Neuronal stem cell (in vitro differentiated cells): ENCODE data around the gene ADRA2A.

ENCODE experiments used
- DNase-seq: peaks from one replicate; pipeline ENCODE4 v3.0.0-alpha.2; 2013; ENCODE audit warnings: low spot score
- H2AFZ ChIP-seq: one replicate; pipeline ENCODE4 v1.6.1; 2013; ENCODE audit warnings: mild to moderate bottlenecking, low read length, inconsistent platforms
- H2AK5ac ChIP-seq: 2 replicates; pipeline ENCODE4 v1.6.1; 2013; ENCODE audit warnings: low read depth, mild to moderate bottlenecking, inconsistent platforms, low read length, moderate library complexity, mixed read lengths
- H2BK120ac ChIP-seq: 2 replicates; pipeline ENCODE4 v1.6.1; 2013; ENCODE audit warnings: low read depth, mild to moderate bottlenecking, inconsistent platforms, low read length, moderate library complexity, mixed read lengths
- H2BK12ac ChIP-seq: one replicate; pipeline ENCODE4 v1.6.1; 2013; ENCODE audit warnings: low read length, inconsistent platforms
- H2BK15ac ChIP-seq: 2 replicates; pipeline ENCODE4 v1.6.1; 2013; ENCODE audit warnings: mild to moderate bottlenecking, low read length, inconsistent platforms, mixed read lengths
- H2BK5ac ChIP-seq: one replicate; pipeline ENCODE4 v1.6.1; 2013; ENCODE audit warnings: inconsistent platforms, mild to moderate bottlenecking, low read length, moderate library complexity
- H3K14ac ChIP-seq: one replicate; pipeline ENCODE4 v1.6.1; 2013; ENCODE audit warnings: low read length, inconsistent platforms
- H3K18ac ChIP-seq: 2 replicates; pipeline ENCODE4 v1.6.1; 2013; ENCODE audit warnings: low read length, inconsistent platforms
- H3K23ac ChIP-seq: 2 replicates; pipeline ENCODE4 v1.6.1; 2013; ENCODE audit warnings: low read depth, mild to moderate bottlenecking, mixed read lengths, low read length, inconsistent platforms; ENCODE audit not compliant: poor library complexity
- H3K27ac ChIP-seq: replicated peaks from 3 replicates; pipeline ENCODE4 v1.5.1; 2013; ENCODE audit warnings: low read length, inconsistent platforms
- H3K27me3 ChIP-seq, 3 experiments: 2 replicates each; pipeline ENCODE4 v1.6.1; 2013; ENCODE audit warnings: low read length in 3 of 3, mild to moderate bottlenecking in 2 of 3, inconsistent platforms in 1 of 3, low read depth in 1 of 3, mixed read lengths in 1 of 3, moderate library complexity in 1 of 3; ENCODE audit not compliant: control insufficient read depth in 3 of 3, insufficient read depth in 3 of 3
- H3K36me3 ChIP-seq, 2 donors: replicated peaks in 1 of 2; 2 replicates each; pipeline ENCODE4 v1.6.1; 2013; ENCODE audit warnings: low read length in 2 of 2; ENCODE audit not compliant: control insufficient read depth in 2 of 2, insufficient read depth in 2 of 2
- H3K4ac ChIP-seq: 2 replicates; pipeline ENCODE4 v1.6.1; 2013; ENCODE audit warnings: inconsistent platforms, mild to moderate bottlenecking, low read length, moderate library complexity
- H3K4me1 ChIP-seq, 2 donors: 1 replicate in 1 of 2; 2 replicates in 1 of 2; pipeline ENCODE4 v1.6.1; 2013; ENCODE audit warnings: low read length in 2 of 2, low read depth in 1 of 2; ENCODE audit not compliant: control insufficient read depth in 2 of 2, insufficient read depth in 1 of 2
- H3K4me2 ChIP-seq: one replicate; pipeline ENCODE4 v1.6.1; 2013; ENCODE audit warnings: mild to moderate bottlenecking, low read length, inconsistent platforms; ENCODE audit not compliant: insufficient read depth, poor library complexity, severe bottlenecking
- H3K4me3 ChIP-seq, 2 donors: 2 replicates each; pipeline ENCODE4 v1.5.1; 2013; ENCODE audit warnings: low read length in 2 of 2, mild to moderate bottlenecking in 2 of 2, inconsistent platforms in 1 of 2, moderate library complexity in 1 of 2
- H3K79me1 ChIP-seq: one replicate; pipeline ENCODE4 v1.6.1; 2013; ENCODE audit warnings: low read depth, mild to moderate bottlenecking, inconsistent platforms, low read length, moderate library complexity
- H3K9ac ChIP-seq: one replicate; pipeline ENCODE4 v1.6.1; 2013; ENCODE audit warnings: mild to moderate bottlenecking, low read depth, low read length, inconsistent platforms; ENCODE audit not compliant: poor library complexity
- H3K9me3 ChIP-seq, 2 donors: replicated peaks in 1 of 2; 2 replicates each; pipeline versions ENCODE3 to v1.6.1; 2013; ENCODE audit warnings: low read length in 2 of 2, mild to moderate bottlenecking in 2 of 2, inconsistent platforms in 1 of 2, low read depth in 1 of 2, mixed read lengths in 1 of 2, moderate library complexity in 1 of 2; ENCODE audit not compliant: control insufficient read depth in 2 of 2, insufficient read depth in 1 of 2
- H4K8ac ChIP-seq: one replicate; pipeline ENCODE4 v1.6.1; 2013; ENCODE audit warnings: low read depth, mild to moderate bottlenecking, inconsistent platforms, low read length, moderate library complexity
- H4K91ac ChIP-seq: one replicate; pipeline ENCODE4 v1.6.1; 2013; ENCODE audit warnings: low read length, low read depth, mild to moderate bottlenecking, inconsistent platforms; ENCODE audit not compliant: poor library complexity
- WGBS, 2 donors: extraction: QIAGEN DNeasy Blood & Tissue Kit; methylation state at CpG; one replicate each; pipeline ENCODE4 v1.1.7; 2013; ENCODE audit warnings: missing lambda C conversion rate in 2 of 2, mixed read lengths in 1 of 2; ENCODE audit not compliant: insufficient read length in 2 of 2, insufficient replicate concordance in 1 of 2; ENCODE audit errors: extremely low coverage in 2 of 2; 5-methylcytosine and 5-hydroxymethylcytosine counted together

ADRA2A gene

GRCh38 chr10:111087968-111088505, 11.2 kb downstream of the ADRA2A start:
- Histone ChIP-seq H4K8ac (no peak overlapping the region), H3K23ac (no peak overlapping the region), H3K4me3 (no peak overlapping the region), H3K4ac (no peak overlapping the region), H3K9ac (no peak overlapping the region), H3K27ac (no peak overlapping the region), H2AK5ac (no peak overlapping the region), H3K18ac (no peak overlapping the region), H2AFZ (no peak overlapping the region), H3K27me3 (peaks cover 0 to 16% (median 0%) of the 10 kb centered on the region in 3 experiments), H2BK12ac (no peak overlapping the region), H3K4me1 (no peaks in the 10 kb centered on the region), H3K14ac (no peak overlapping the region), H3K9me3 (no peaks in the 10 kb centered on the region), H4K91ac (no peak overlapping the region), H3K79me1 (no peaks in the 10 kb centered on the region), H2BK5ac (no peak overlapping the region), H3K4me2 (no peak overlapping the region), H2BK120ac (no peak overlapping the region), H2BK15ac (no peak overlapping the region), H3K36me3 (no peaks in the 10 kb centered on the region)
- DNase-seq: no peak
- WGBS, 2 donors: no CpG with 5 or more reads among the region's 4 CpGs

- no peak overlapping the region for H2BK12ac ChIP-seq
- peaks cover 0 to 12% (median 0%) of the 10 kb centered on the region in 3 experiments for H3K27me3 ChIP-seq
- H2BK15ac ChIP-seq: no peak overlapping the region
- no peak overlapping the region for H2BK5ac ChIP-seq
- H3K36me3 ChIP-seq: no peaks in the 10 kb centered on the region
- no peak overlapping the region for H3K14ac ChIP-seq
- no peak overlapping the region for H4K91ac ChIP-seq
- no peak overlapping the region for H3K27ac ChIP-seq
- H3K18ac ChIP-seq: no peak overlapping the region
- H2BK120ac ChIP-seq: no peak overlapping the region
- H3K4me3 ChIP-seq: no peak overlapping the region
- no peak overlapping the region for H3K4ac ChIP-seq
- no peak overlapping the region for H2AK5ac ChIP-seq
- no peak overlapping the region for H3K4me2 ChIP-seq
- DNase-seq: no peak
- H2AFZ ChIP-seq: no peak overlapping the region
- H3K9ac ChIP-seq: no peak overlapping the region
- H4K8ac ChIP-seq: no peak overlapping the region
- H3K23ac ChIP-seq: no peak overlapping the region
- no CpG with 5 or more reads among the region's 3 CpGs for WGBS, 2 donors
- H3K4me1 ChIP-seq: no peaks in the 10 kb centered on the region
- H3K9me3 ChIP-seq: no peaks in the 10 kb centered on the region
- no peaks in the 10 kb centered on the region for H3K79me1 ChIP-seq
Observed at GRCh38 chr10:111089293-111089692, 12.5 kb downstream of the ADRA2A start.

- WGBS, 2 donors: no CpG with 5 or more reads among the region's 7 CpGs
- H3K27ac ChIP-seq: no peak overlapping the region
- no peak overlapping the region for H2BK15ac ChIP-seq
- H3K4me1 ChIP-seq: no peaks in the 10 kb centered on the region
- H3K9me3 ChIP-seq: no peaks in the 10 kb centered on the region
- no peak overlapping the region for H4K91ac ChIP-seq
- H4K8ac ChIP-seq: no peak overlapping the region
- H3K27me3 ChIP-seq: peaks cover 0 to 12% (median 0%) of the 10 kb centered on the region in 3 experiments
- H3K18ac ChIP-seq: no peak overlapping the region
- H2BK12ac ChIP-seq: no peak overlapping the region
- H2AK5ac ChIP-seq: no peak overlapping the region
- H3K4ac ChIP-seq: no peak overlapping the region
- no peak overlapping the region for H2BK5ac ChIP-seq
- no peaks in the 10 kb centered on the region for H3K79me1 ChIP-seq
- no peak overlapping the region for H3K4me2 ChIP-seq
- H3K4me3 ChIP-seq: no peak overlapping the region
- no peak for DNase-seq
- no peaks in the 10 kb centered on the region for H3K36me3 ChIP-seq
- H2AFZ ChIP-seq: no peak overlapping the region
- H3K14ac ChIP-seq: no peak overlapping the region
- no peak overlapping the region for H3K9ac ChIP-seq
- H3K23ac ChIP-seq: no peak overlapping the region
- H2BK120ac ChIP-seq: no peak overlapping the region
Observed at GRCh38 chr10:111091833-111092232, 15.0 kb downstream of the ADRA2A start.

- DNase-seq: no peak
- H2BK15ac ChIP-seq: no peak overlapping the region
- H2BK120ac ChIP-seq: no peak overlapping the region
- H3K4me1 ChIP-seq: no peaks in the 10 kb centered on the region
- no peak overlapping the region for H4K91ac ChIP-seq
- H3K9me3 ChIP-seq: no peaks in the 10 kb centered on the region
- H3K14ac ChIP-seq: no peak overlapping the region
- WGBS, 2 donors: no CpG with 5 or more reads among the region's 3 CpGs
- H3K18ac ChIP-seq: no peak overlapping the region
- no peak overlapping the region for H3K9ac ChIP-seq
- H2BK12ac ChIP-seq: no peak overlapping the region
- no peak overlapping the region for H3K23ac ChIP-seq
- H3K4ac ChIP-seq: no peak overlapping the region
- no peak overlapping the region for H3K4me3 ChIP-seq
- H3K36me3 ChIP-seq: no peaks in the 10 kb centered on the region
- no peak overlapping the region for H3K27ac ChIP-seq
- no peaks in the 10 kb centered on the region for H3K79me1 ChIP-seq
- H2AK5ac ChIP-seq: no peak overlapping the region
- no peak overlapping the region for H4K8ac ChIP-seq
- H3K4me2 ChIP-seq: no peak overlapping the region
- H3K27me3 ChIP-seq: peaks cover 0 to 12% (median 0%) of the 10 kb centered on the region in 3 experiments
- no peak overlapping the region for H2AFZ ChIP-seq
- H2BK5ac ChIP-seq: no peak overlapping the region
Observed at GRCh38 chr10:111093741-111094380, 17.0 kb downstream of the ADRA2A start.
